ENCODE results near the gene SINHCAF. TPM values are rescaled to one million over a fixed set of nuclear protein-coding genes. Genes with fewer than 3 reads are reported as not detected.
"Not testable (repeated sequence)": the region's sequence is repeated elsewhere in the genome, so short reads cannot be mapped to it uniquely, and the experiment has no call there.

SINHCAF gene
- 100 to 1,000 TPM; 160 to 222 TPM for total RNA-seq

GRCh38 chr12:31325877-31326631 is at the start of gene SINHCAF:
Gene SINHCAF, minus strand, starts transcription at chr12:31326150. Its CDS starts 27,946 bp downstream, at chr12:31298204.
- H3K27ac Mint-ChIP-seq, result peak within 1 kb of the TSS; percentile 97
- H3K4me3 Mint-ChIP-seq, result peak within 1 kb of the TSS; percentile 93
- H3K4me1 Mint-ChIP-seq, result peaks cover 11% of the 10 kb centered on the region
- H3K36me3 Mint-ChIP-seq (ENCODE audit: low read depth), result peaks cover 52% of the 10 kb centered on the region
- no peaks in the 10 kb centered on the region for H3K9me3 Mint-ChIP-seq
- ATAC-seq (replicated peaks), result peak; percentile 58
- no peaks in the 10 kb centered on the region for H3K27me3 Mint-ChIP-seq

GRCh38 chr12:31375422-31375821 is 49.5 kb upstream of the SINHCAF start:
- not testable (repeated sequence) for H3K4me1 Mint-ChIP-seq; ATAC-seq (replicated peaks); H3K27ac Mint-ChIP-seq; H3K4me3 Mint-ChIP-seq; H3K9me3 Mint-ChIP-seq; H3K27me3 Mint-ChIP-seq; H3K36me3 Mint-ChIP-seq (ENCODE audit: low read depth)

GRCh38 chr12:31371256-31371620 is 45.3 kb upstream of the SINHCAF start:
- H3K27me3 Mint-ChIP-seq, result peaks cover 5% of the 10 kb centered on the region
- ATAC-seq (replicated peaks), result no peak
- no peaks in the 10 kb centered on the region for H3K4me1 Mint-ChIP-seq
- H3K9me3 Mint-ChIP-seq, result no peaks in the 10 kb centered on the region
- no peak overlapping the region for H3K27ac Mint-ChIP-seq
- no peak overlapping the region for H3K4me3 Mint-ChIP-seq
- H3K36me3 Mint-ChIP-seq (ENCODE audit: low read depth), result no peaks in the 10 kb centered on the region

GRCh38 chr12:31370531-31371255 is 44.7 kb upstream of the SINHCAF start:
- Mint-ChIP-seq H3K4me1 (no peaks in the 10 kb centered on the region), H3K4me3 (no peak overlapping the region), H3K27me3 (peaks cover 5% of the 10 kb centered on the region), H3K9me3 (no peaks in the 10 kb centered on the region), H3K27ac (no peak overlapping the region), H3K36me3 (ENCODE audit: low read depth) (no peaks in the 10 kb centered on the region)
- ATAC-seq (replicated peaks), result no peak

GRCh38 chr12:31369712-31370521 is 44.0 kb upstream of the SINHCAF start:
- no peaks in the 10 kb centered on the region for H3K9me3 Mint-ChIP-seq

GRCh38 chr12:31368666-31369361 is 42.9 kb upstream of the SINHCAF start:
- no peaks in the 10 kb centered on the region for H3K4me1 Mint-ChIP-seq
- no peaks in the 10 kb centered on the region for H3K9me3 Mint-ChIP-seq
- no peak overlapping the region for H3K4me3 Mint-ChIP-seq
- no peaks in the 10 kb centered on the region for H3K36me3 Mint-ChIP-seq (ENCODE audit: low read depth)
- ATAC-seq (replicated peaks), result no peak
- H3K27ac Mint-ChIP-seq, result no peak overlapping the region
- peaks cover 9% of the 10 kb centered on the region for H3K27me3 Mint-ChIP-seq

More at GRCh38 chr12:31369712-31370521, 44.0 kb upstream of the SINHCAF start:
- H3K36me3 Mint-ChIP-seq (ENCODE audit: low read depth), result no peaks in the 10 kb centered on the region
- no peaks in the 10 kb centered on the region for H3K4me1 Mint-ChIP-seq
- no peak overlapping the region for H3K4me3 Mint-ChIP-seq
- peaks cover 8% of the 10 kb centered on the region for H3K27me3 Mint-ChIP-seq
- no peak overlapping the region for H3K27ac Mint-ChIP-seq
- no peak for ATAC-seq (replicated peaks)

- Mint-ChIP-seq H3K27ac (no peak overlapping the region), H3K4me3 (no peak overlapping the region), H3K9me3 (no peaks in the 10 kb centered on the region), H3K36me3 (ENCODE audit: low read depth) (no peaks in the 10 kb centered on the region), H3K27me3 (peaks cover 9% of the 10 kb centered on the region), H3K4me1 (peaks cover 12% of the 10 kb centered on the region)
- ATAC-seq (replicated peaks), result no peak
These were observed 40.2 kb upstream of the SINHCAF start for GRCh38 chr12:31366104-31366621.

GRCh38 chr12:31363831-31364230 is 37.9 kb upstream of the SINHCAF start:
- H3K9me3 Mint-ChIP-seq, result no peaks in the 10 kb centered on the region
- H3K4me1 Mint-ChIP-seq, result peaks cover 12% of the 10 kb centered on the region
- no peak overlapping the region for H3K27ac Mint-ChIP-seq
- H3K27me3 Mint-ChIP-seq, result peaks cover 6% of the 10 kb centered on the region
- H3K4me3 Mint-ChIP-seq, result no peak overlapping the region
- H3K36me3 Mint-ChIP-seq (ENCODE audit: low read depth), result no peaks in the 10 kb centered on the region
- no peak for ATAC-seq (replicated peaks)

GRCh38 chr12:31363416-31363809 is 37.5 kb upstream of the SINHCAF start:
- no peak for ATAC-seq (replicated peaks)
- Mint-ChIP-seq H3K27me3 (peaks cover 3% of the 10 kb centered on the region), H3K4me3 (peak overlapping the region; percentile 64), H3K36me3 (ENCODE audit: low read depth) (no peaks in the 10 kb centered on the region), H3K27ac (peak overlapping the region; percentile 70), H3K4me1 (peaks cover 12% of the 10 kb centered on the region), H3K9me3 (no peaks in the 10 kb centered on the region)

GRCh38 chr12:31362759-31363415 is 36.9 kb upstream of the SINHCAF start:
- Mint-ChIP-seq H3K36me3 (ENCODE audit: low read depth) (no peaks in the 10 kb centered on the region), H3K4me3 (peak overlapping the region; percentile 64), H3K4me1 (peaks cover 12% of the 10 kb centered on the region), H3K9me3 (no peaks in the 10 kb centered on the region), H3K27me3 (peaks cover 3% of the 10 kb centered on the region), H3K27ac (peak overlapping the region; percentile 70)
- peak; percentile 83 for ATAC-seq (replicated peaks)

GRCh38 chr12:31362115-31362758 is 36.3 kb upstream of the SINHCAF start:
- peaks cover 12% of the 10 kb centered on the region for H3K4me1 Mint-ChIP-seq
- peak overlapping the region; percentile 64 for H3K4me3 Mint-ChIP-seq
- H3K27ac Mint-ChIP-seq, result peak overlapping the region; percentile 70
- no peaks in the 10 kb centered on the region for H3K9me3 Mint-ChIP-seq
- no peaks in the 10 kb centered on the region for H3K36me3 Mint-ChIP-seq (ENCODE audit: low read depth)
- peaks cover 3% of the 10 kb centered on the region for H3K27me3 Mint-ChIP-seq
- ATAC-seq (replicated peaks), result peak; percentile 41

- no peak overlapping the region for H3K27ac Mint-ChIP-seq
- no peak for ATAC-seq (replicated peaks)
- peaks cover 3% of the 10 kb centered on the region for H3K27me3 Mint-ChIP-seq
- H3K4me1 Mint-ChIP-seq, result peaks cover 12% of the 10 kb centered on the region
- H3K4me3 Mint-ChIP-seq, result no peak overlapping the region
- H3K36me3 Mint-ChIP-seq (ENCODE audit: low read depth), result no peaks in the 10 kb centered on the region
- H3K9me3 Mint-ChIP-seq, result no peaks in the 10 kb centered on the region
These were observed 35.8 kb upstream of the SINHCAF start for GRCh38 chr12:31361730-31362114.

GRCh38 chr12:31355747-31356107 is 29.8 kb upstream of the SINHCAF start:
- H3K27ac Mint-ChIP-seq, result no peak overlapping the region
- peaks cover 6% of the 10 kb centered on the region for H3K27me3 Mint-ChIP-seq
- H3K4me3 Mint-ChIP-seq, result no peak overlapping the region
- H3K9me3 Mint-ChIP-seq, result no peaks in the 10 kb centered on the region
- no peaks in the 10 kb centered on the region for H3K4me1 Mint-ChIP-seq
- H3K36me3 Mint-ChIP-seq (ENCODE audit: low read depth), result no peaks in the 10 kb centered on the region
- no peak for ATAC-seq (replicated peaks)

Data from activated T-helper 17 cell treated with anti-CD3 and anti-CD28 coated beads, Interleukin-2, amount 50 U/mL, for 72 hours (primary cell).